ENCODE results near the gene CREB3. TPM values are rescaled to one million over a fixed set of nuclear protein-coding genes. Genes with fewer than 3 reads are reported as not detected.

The CREB3 gene
- total RNA-seq: 10 to 100 TPM; 27.2 to 61.3 (median 33.5) TPM

- Histone ChIP-seq H3K27ac (peak within 1 kb of the TSS; percentile 94 to 99 (median 97)), H3K4me3 (peak within 1 kb of the TSS; percentile 62 to 85 (median 64)), H3K9me3 (no peaks in the 10 kb centered on the region), H3K36me3 (peaks cover 21 to 31% (median 25%) of the 10 kb centered on the region in 4 donors), H3K4me1 (peaks cover 47 to 66% (median 55%) of the 10 kb centered on the region in 4 donors), H3K27me3 (no peaks in the 10 kb centered on the region)
- DNase-seq (peak; percentile 98 to 99), ATAC-seq (ENCODE audit: low FRiP score in 2 of 2) (peak; percentile 94 to 98)
- 0% methylated on average over 11 to 44 of the region's 49 CpGs for WGBS, 2 donors
- peak; percentile 89 to 96 for TF ChIP-seq POLR2AphosphoS5 (IDR thresholded peaks at IDR 0.05)
- peak in 2 of 4 donors; percentile 52 to 58 for TF ChIP-seq EP300 (IDR thresholded peaks at IDR 0.05)
- peak in 1 of 6 experiments; percentile 7 for TF ChIP-seq CTCF (IDR thresholded peaks at IDR 0.05)
- peak in 2 of 4 donors; percentile 90 to 91 for TF ChIP-seq POLR2A (IDR thresholded peaks at IDR 0.05)
Measured at GRCh38 chr9:35732185-35732799, at the start of gene CREB3, which contains the start of gene TLN1. TSS of gene CREB3 (plus strand) at chr9:35732666. CDS start at chr9:35732773, 107 bp downstream. TSS of gene TLN1 (minus strand) at chr9:35732195. CDS start at chr9:35725694, 6,501 bp downstream.

GRCh38 chr9:35683323-35683722, 49.1 kb upstream of the CREB3 start:
- H3K36me3 ChIP-seq: peaks cover 0 to 30% (median 13%) of the 10 kb centered on the region in 4 donors
- no peak overlapping the region for H3K27ac ChIP-seq
- no peaks in the 10 kb centered on the region for H3K27me3 ChIP-seq
- H3K4me3 ChIP-seq: no peak overlapping the region
- DNase-seq (no peak), ATAC-seq (ENCODE audit: low FRiP score in 2 of 2) (no peak)
- TF ChIP-seq CTCF (IDR thresholded peaks at IDR 0.05) (no peak), POLR2AphosphoS5 (IDR thresholded peaks at IDR 0.05) (no peak), EP300 (IDR thresholded peaks at IDR 0.05) (no peak), POLR2A (IDR thresholded peaks at IDR 0.05) (no peak)
- WGBS, 2 donors: 67 to 72% methylated on average over 2 of the region's 2 CpGs
- no peaks in the 10 kb centered on the region for H3K9me3 ChIP-seq
- H3K4me1 ChIP-seq: peaks cover 0 to 21% (median 6%) of the 10 kb centered on the region in 4 donors

GRCh38 chr9:35684921-35685320, 47.5 kb upstream of the CREB3 start:
- Histone ChIP-seq H3K27me3 (no peaks in the 10 kb centered on the region), H3K27ac (no peak overlapping the region), H3K9me3 (no peaks in the 10 kb centered on the region), H3K36me3 (peaks cover 0 to 30% (median 13%) of the 10 kb centered on the region in 4 donors), H3K4me1 (peaks cover 0 to 28% (median 9%) of the 10 kb centered on the region in 4 donors), H3K4me3 (no peak overlapping the region)
- TF ChIP-seq EP300 (IDR thresholded peaks at IDR 0.05) (no peak), POLR2AphosphoS5 (IDR thresholded peaks at IDR 0.05) (no peak), CTCF (IDR thresholded peaks at IDR 0.05) (no peak), POLR2A (IDR thresholded peaks at IDR 0.05) (no peak)
- ATAC-seq (ENCODE audit: low FRiP score in 2 of 2) (no peak), DNase-seq (peak in 1 of 2 donors; percentile 57)
- WGBS, 2 donors: 88 to 96% methylated on average over 8 to 10 of the region's 10 CpGs

- DNase-seq (peak in 1 of 2 donors; percentile 65), ATAC-seq (ENCODE audit: low FRiP score in 2 of 2) (no peak)
- Histone ChIP-seq H3K4me1 (peaks cover 0 to 34% (median 13%) of the 10 kb centered on the region in 4 donors), H3K9me3 (no peaks in the 10 kb centered on the region), H3K36me3 (peaks cover 0 to 30% (median 13%) of the 10 kb centered on the region in 4 donors), H3K27ac (no peak overlapping the region), H3K4me3 (no peak overlapping the region), H3K27me3 (no peaks in the 10 kb centered on the region)
- TF ChIP-seq CTCF (IDR thresholded peaks at IDR 0.05): no peak
- no peak for TF ChIP-seq POLR2A (IDR thresholded peaks at IDR 0.05)
- TF ChIP-seq POLR2AphosphoS5 (IDR thresholded peaks at IDR 0.05): no peak
- TF ChIP-seq EP300 (IDR thresholded peaks at IDR 0.05): no peak
- WGBS, 2 donors: 90 to 94% methylated on average over 12 to 13 of the region's 13 CpGs
Measured at GRCh38 chr9:35685506-35685905, 47.0 kb upstream of the CREB3 start.

Measured in upper lobe of left lung (tissue), 6 donors.